Testis (tissue), 3 donors: ENCODE results near the gene CWH43. TPM values are rescaled to one million over a fixed set of nuclear protein-coding genes. Genes with fewer than 3 reads are reported as not detected.
"Not testable (repeated sequence)": the region's sequence is repeated elsewhere in the genome, so short reads cannot be mapped to it uniquely, and the experiment has no call there.

ENCODE experiments used
- DNase-seq: peaks from one replicate; pipeline ENCODE4 v3.0.0-alpha.2; 2019
- H3K27ac ChIP-seq, 2 donors: fragments of 200-600 bp; sonication (generic); one replicate each; pipeline ENCODE4 v1.5.1; 2019
- H3K27me3 ChIP-seq: fragments of 200-600 bp; sonication (generic); one replicate; pipeline ENCODE4 v1.5.1; 2019
- H3K36me3 ChIP-seq: fragments of 200-600 bp; sonication (generic); one replicate; pipeline ENCODE4 v1.5.1; 2017; ENCODE audit warnings: low read depth; ENCODE audit errors: missing control alignments
- H3K4me1 ChIP-seq: fragments of 200-600 bp; sonication (generic); one replicate; pipeline ENCODE4 v1.5.1; 2019
- H3K4me3 ChIP-seq, 2 donors: fragments of 200-600 bp; sonication (generic); one replicate each; pipeline ENCODE4 v1.5.1; 2017 to 2019
- H3K9me3 ChIP-seq: fragments of 200-600 bp; sonication (generic); one replicate; pipeline ENCODE4 v1.5.1; 2017
- WGBS, 2 donors: methylation state at CpG; one replicate each; pipeline ENCODE4 v1.1.5; 2018; 5-methylcytosine and 5-hydroxymethylcytosine counted together
- intact Hi-C: fragments of 100-400 bp; cut with DNase I; formaldehyde crosslinking; loops from one replicate; pipeline ENCODE4 v1.15.1; 2023; ENCODE audit warnings: low total_unique reads
- polyA plus RNA-seq: library from polyadenylated mRNA; stranded (reverse); fragments of 350-450 nt; fragmentation: Illumina TruSeq; extraction: RNeasy Lipid Tissue Mini Kit (QIAGEN cat#74804); gene quantifications from one replicate; pipeline ENCODE4 v1.2.3, GENCODE V29; 2014; ENCODE audit warnings: low read depth, low replicate concordance; ENCODE audit not compliant: insufficient read depth
- small RNA-seq, 2 donors: library from RNA; depleted of rRNA; stranded (forward); fragments of <200 nt; gene quantifications; one replicate each; pipeline ENCODE3, GENCODE V24; 2016
- total RNA-seq, 2 donors: library from RNA; depleted of rRNA; stranded (reverse); fragments of >200 nt; gene quantifications; one replicate each; pipeline ENCODE4 v1.2.3, GENCODE V29; 2016

Gene CWH43
- total and polyA plus RNA-seq, 3 donors from 2014 or later: 0.25 to 1.2 TPM; not detected in 1

GRCh38 chr4:49107262-49107661 lies 121.2 kb downstream of the CWH43 start:
- H3K4me3 ChIP-seq, DNase-seq, intact Hi-C loops, H3K36me3 ChIP-seq, H3K4me1 ChIP-seq, H3K9me3 ChIP-seq, H3K27ac ChIP-seq, H3K27me3 ChIP-seq: not testable (repeated sequence)
- 40 to 42% methylated on average over 6 of the region's 6 CpGs for WGBS, 2 donors

DNA sequence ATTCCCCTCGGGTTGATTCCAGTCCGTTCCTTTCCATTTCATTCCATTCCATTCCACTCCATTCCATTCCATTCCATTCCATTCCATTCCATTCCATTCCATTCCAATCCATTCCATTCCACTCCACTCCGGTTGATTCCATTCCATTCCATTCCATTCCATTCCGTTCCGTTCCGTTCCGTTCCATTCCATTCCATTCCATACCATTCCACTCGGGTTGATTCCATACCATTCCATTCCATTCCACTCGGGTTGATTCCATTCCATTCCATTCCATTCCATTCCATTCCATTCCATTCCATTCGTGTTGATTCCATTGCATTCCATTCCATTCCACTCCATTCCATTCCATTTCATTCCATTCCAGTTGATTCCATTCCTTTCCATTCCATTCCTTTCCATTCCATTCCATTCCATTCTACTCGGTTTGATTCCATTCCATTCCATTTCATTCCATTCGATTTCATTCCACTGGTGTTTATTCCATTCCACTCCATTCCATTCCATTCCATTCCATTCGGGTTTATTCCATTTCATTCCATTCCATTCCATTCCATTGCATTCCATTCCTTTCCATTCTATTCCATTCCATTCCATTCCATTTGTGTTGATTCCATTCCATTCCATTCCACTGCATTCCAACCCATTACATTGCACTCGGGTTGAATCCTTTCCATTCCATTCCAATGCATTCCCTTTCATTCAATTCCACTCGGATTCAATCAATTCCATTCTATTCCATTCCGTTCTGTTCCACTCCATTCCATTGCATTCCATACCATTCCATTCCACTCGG lies 122.3 kb downstream of the CWH43 start:
- H3K36me3 ChIP-seq, intact Hi-C loops, H3K9me3 ChIP-seq, H3K4me3 ChIP-seq, H3K27ac ChIP-seq, DNase-seq, H3K4me1 ChIP-seq, H3K27me3 ChIP-seq: not testable (repeated sequence)
- WGBS, 2 donors: 39 to 41% methylated on average over 16 of the region's 17 CpGs

GRCh38 chr4:49109567-49110166 lies 123.6 kb downstream of the CWH43 start:
- intact Hi-C loops, DNase-seq, H3K27me3 ChIP-seq, H3K36me3 ChIP-seq, H3K27ac ChIP-seq, H3K9me3 ChIP-seq, H3K4me3 ChIP-seq, H3K4me1 ChIP-seq: not testable (repeated sequence)
- 36 to 40% methylated on average over 10 of the region's 10 CpGs for WGBS, 2 donors

- H3K36me3 ChIP-seq, H3K27ac ChIP-seq, DNase-seq, H3K4me1 ChIP-seq, intact Hi-C loops, H3K4me3 ChIP-seq, H3K27me3 ChIP-seq, H3K9me3 ChIP-seq: not testable (repeated sequence)
- 54 to 55% methylated on average over 5 of the region's 5 CpGs for WGBS, 2 donors
Observed at GRCh38 chr4:49110579-49110978, 124.5 kb downstream of the CWH43 start.

Small RNA genes within 50 kb of the gene (small RNA-seq; reads per million reads assigned to genes)
- 0 reads per million in 2 donors for gene AC020593.1

Other genes starting within 250 kb of the CWH43 start
- 10 to 100 TPM; 55.0 to 70.6 TPM for gene FRYL, start 206.0 kb upstream of the CWH43 start, total RNA-seq
- 22.5 TPM for gene FRYL, start 206.0 kb upstream of the CWH43 start, polyA plus RNA-seq
- 100 to 1,000 TPM; 112 to 126 TPM for gene OCIAD1, start 155.2 kb upstream of the CWH43 start, total RNA-seq
- gene OCIAD1, start 155.2 kb upstream of the CWH43 start, polyA plus RNA-seq: 141 TPM
- gene OCIAD2, start 79.5 kb upstream of the CWH43 start, total RNA-seq: 10 to 100 TPM; 12.9 to 15.9 TPM
- gene OCIAD2, start 79.5 kb upstream of the CWH43 start, polyA plus RNA-seq: 26.5 TPM